CD14-positive monocyte (primary cell): Measurements from ENCODE around the gene C5orf22. TPM values are rescaled to one million over a fixed set of nuclear protein-coding genes. Genes with fewer than 3 reads are reported as not detected.
A peak's percentile ranks its signal among the peaks of the same experiment; 100 is the strongest.

Experiments
- DNase-seq, 3 donors: peaks; one replicate each; pipeline ENCODE4 v3.0.0-alpha.2; 2011 to 2022
- H2AFZ ChIP-seq: 2 replicates; pipeline ENCODE4 v1.6.0; 2012; ENCODE audit warnings: mild to moderate bottlenecking, low read depth, low read length, inconsistent platforms; ENCODE audit not compliant: insufficient read depth, poor library complexity, severe bottlenecking
- H3K27ac ChIP-seq, 2 donors: 1 replicate in 1 of 2; 2 replicates in 1 of 2; pipeline ENCODE4 v1.5.1; 2012 to 2013; ENCODE audit warnings: low read length in 2 of 2, control low read depth in 1 of 2, inconsistent platforms in 1 of 2, low read depth in 1 of 2, mild to moderate bottlenecking in 1 of 2
- H3K27me3 ChIP-seq, 2 donors: one replicate each; pipeline versions ENCODE4 v1.6.0 to v1.6.1; 2011 to 2013; ENCODE audit warnings: low read length in 2 of 2; ENCODE audit not compliant: control insufficient read depth in 2 of 2, insufficient read depth in 2 of 2
- H3K36me3 ChIP-seq, 2 donors: replicated peaks in 1 of 2; 1 replicate in 1 of 2; 2 replicates in 1 of 2; pipeline versions ENCODE4 v1.5.1 to v1.6.1; 2012 to 2013; ENCODE audit warnings: low read length in 2 of 2, control low read depth in 1 of 2, inconsistent platforms in 1 of 2, mild to moderate bottlenecking in 1 of 2; ENCODE audit not compliant: insufficient read depth in 2 of 2, control insufficient read depth in 1 of 2
- H3K4me1 ChIP-seq, 2 donors: 1 replicate in 1 of 2; 2 replicates in 1 of 2; pipeline versions ENCODE4 v1.5.1 to v1.6.1; 2012 to 2013; ENCODE audit warnings: low read length in 2 of 2, control low read depth in 1 of 2, inconsistent platforms in 1 of 2, mild to moderate bottlenecking in 1 of 2, moderate library complexity in 1 of 2; ENCODE audit not compliant: insufficient read depth in 2 of 2, control insufficient read depth in 1 of 2
- H3K4me2 ChIP-seq: replicated peaks from 2 replicates; pipeline ENCODE3; 2012; ENCODE audit warnings: low read length, moderate library complexity, mild to moderate bottlenecking; ENCODE audit not compliant: poor library complexity, severe bottlenecking; ENCODE audit errors: extremely low read depth
- H3K4me3 ChIP-seq, 3 experiments: fragments of 200-600 bp in 1 of 3; sonication (generic) in 1 of 3; replicated peaks in 1 of 3; 1 replicate in 2 of 3; 2 replicates in 1 of 3; pipeline ENCODE4 v1.5.1; 2011 to 2013; ENCODE audit warnings: low read length in 3 of 3, mild to moderate bottlenecking in 3 of 3, control low read depth in 2 of 3, low read depth in 2 of 3, inconsistent platforms in 1 of 3, moderate library complexity in 1 of 3
- H3K79me2 ChIP-seq: 2 replicates; pipeline ENCODE4 v1.6.0; 2012; ENCODE audit warnings: mild to moderate bottlenecking, control low read depth, inconsistent platforms, low read length, moderate library complexity; ENCODE audit not compliant: insufficient read depth
- H3K9ac ChIP-seq: 2 replicates; pipeline ENCODE4 v1.6.0; 2017; ENCODE audit warnings: low read length, mild to moderate bottlenecking; ENCODE audit not compliant: insufficient read depth, poor library complexity, severe bottlenecking
- H3K9me3 ChIP-seq, 2 donors: replicated peaks in 1 of 2; 1 replicate in 1 of 2; 2 replicates in 1 of 2; pipeline versions ENCODE4 v1.5.1 to v1.6.1; 2012 to 2013; ENCODE audit warnings: low read length in 2 of 2, control low read depth in 1 of 2; ENCODE audit not compliant: control insufficient read depth in 1 of 2, insufficient read depth in 1 of 2
- H4K20me1 ChIP-seq: 2 replicates; pipeline ENCODE4 v1.6.0; 2012; ENCODE audit warnings: mild to moderate bottlenecking, low read length, control low read depth, moderate library complexity; ENCODE audit not compliant: insufficient read depth
- H3K27ac Mint-ChIP-seq, 7 donors: one replicate each; pipeline ENCODE4 v1.8.0; 2020; ENCODE audit warnings: mild to moderate bottlenecking in 7 of 7, mixed read lengths in 7 of 7, moderate library complexity in 6 of 7, inconsistent platforms in 2 of 7
- H3K27me3 Mint-ChIP-seq, 3 donors: one replicate each; pipeline ENCODE4 v1.8.0; 2021 to 2022; ENCODE audit warnings: low read depth in 3 of 3, mild to moderate bottlenecking in 3 of 3, mixed read lengths in 3 of 3, moderate library complexity in 3 of 3, inconsistent platforms in 1 of 3
- H3K36me3 Mint-ChIP-seq, 2 donors: one replicate each; pipeline ENCODE4 v1.8.0; 2020; ENCODE audit warnings: mixed read lengths in 2 of 2, inconsistent platforms in 1 of 2, mild to moderate bottlenecking in 1 of 2
- H3K4me1 Mint-ChIP-seq: one replicate; pipeline ENCODE4 v1.8.0; 2020; ENCODE audit warnings: mild to moderate bottlenecking, mixed read lengths
- H3K4me3 Mint-ChIP-seq, 2 donors: one replicate each; pipeline ENCODE4 v1.8.0; 2020; ENCODE audit warnings: mild to moderate bottlenecking in 2 of 2, mixed read lengths in 2 of 2, moderate library complexity in 1 of 2
- H3K9me3 Mint-ChIP-seq, 7 donors: one replicate each; pipeline ENCODE4 v1.8.0; 2020 to 2022; ENCODE audit warnings: mixed read lengths in 7 of 7, mild to moderate bottlenecking in 6 of 7, moderate library complexity in 6 of 7, inconsistent platforms in 2 of 7
- WGBS: methylation state at CpG from one replicate; pipeline ENCODE4 v1.1.5; 2013; ENCODE audit warnings: missing lambda C conversion rate; ENCODE audit not compliant: insufficient coverage; 5-methylcytosine and 5-hydroxymethylcytosine counted together
- intact Hi-C, 2 donors: fragments of 100-400 bp; cut with micrococcal nuclease; formaldehyde crosslinking; loops; one replicate each; pipeline versions ENCODE4 v1.15.0 to v1.15.1; 2023
- polyA plus RNA-seq, 3 donors: library from polyadenylated mRNA; depleted of rRNA in 1 of 3; unstranded in 2 of 3; stranded (reverse) in 1 of 3; fragments of 300-500 nt in 2 of 3; fragments of >200 nt in 1 of 3; fragmentation: Illumina TruSeq in 2 of 3; gene quantifications; 1 replicate in 2 of 3; 2 replicates in 1 of 3; pipeline ENCODE4 v1.2.3, GENCODE V29; 2012 to 2021
- TF ChIP-seq, protein P1 (sequence below): fragments of 200-600 bp; IDR thresholded peaks from one replicate; pipeline ENCODE4 v1.8.0; 2022; ENCODE audit warnings: antibody characterized with exemption, mild to moderate bottlenecking

The C5orf22 gene
- polyA plus RNA-seq, 3 donors = 5.8 to 20.2 (median 19.9) TPM

DNA sequence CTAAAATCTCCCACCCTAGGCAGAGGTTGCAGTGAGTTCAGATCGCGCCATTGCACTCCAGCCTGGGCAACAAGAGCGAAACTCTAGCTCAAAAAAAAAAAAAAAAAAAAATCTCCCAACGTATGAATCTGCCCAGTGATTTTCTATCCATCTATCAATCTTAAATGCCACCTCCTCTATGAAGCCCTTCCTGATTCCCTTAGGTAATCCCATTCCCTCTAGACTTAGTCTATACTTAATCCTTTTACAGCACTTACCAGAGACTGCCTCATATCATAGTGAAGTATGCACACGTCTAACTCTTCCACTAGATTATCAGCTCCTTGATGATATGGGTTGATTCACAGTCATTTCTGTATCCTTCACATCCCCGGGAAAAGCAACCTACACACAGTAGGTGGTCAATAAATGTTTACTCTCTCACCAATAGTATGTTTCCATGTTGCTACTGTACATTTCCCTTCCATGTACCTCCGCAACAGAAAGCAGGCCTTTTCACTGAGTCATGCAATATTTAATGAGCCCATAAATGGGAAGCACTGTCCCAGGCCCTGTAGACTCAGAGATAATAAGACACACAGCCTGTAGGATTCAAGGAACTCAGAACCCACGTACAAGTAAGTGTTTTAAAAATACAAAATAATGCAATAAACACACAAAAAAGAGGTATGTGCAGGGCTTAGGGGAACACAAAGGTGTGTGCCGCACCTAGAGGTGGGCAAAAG, 1.4 kb upstream of the C5orf22 start:
- Histone ChIP-seq H4K20me1 (peaks cover 9% of the 10 kb centered on the region), H3K4me3 (peak overlapping the region in 1 of 3 experiments; percentile 99), H3K27me3 (no peaks in the 10 kb centered on the region), H3K4me1 (peaks cover 21 to 27% of the 10 kb centered on the region in 2 donors), H3K79me2 (peaks cover 51% of the 10 kb centered on the region), H3K9me3 (no peaks in the 10 kb centered on the region), H2AFZ (peak overlapping the region; percentile 99), H3K9ac (no peak overlapping the region), H3K4me2 (peak overlapping the region; percentile 81), H3K36me3 (peaks cover 43 to 55% of the 10 kb centered on the region in 2 donors), H3K27ac (peak overlapping the region in 1 of 2 donors; percentile 88)
- TF ChIP-seq, protein P1, sequence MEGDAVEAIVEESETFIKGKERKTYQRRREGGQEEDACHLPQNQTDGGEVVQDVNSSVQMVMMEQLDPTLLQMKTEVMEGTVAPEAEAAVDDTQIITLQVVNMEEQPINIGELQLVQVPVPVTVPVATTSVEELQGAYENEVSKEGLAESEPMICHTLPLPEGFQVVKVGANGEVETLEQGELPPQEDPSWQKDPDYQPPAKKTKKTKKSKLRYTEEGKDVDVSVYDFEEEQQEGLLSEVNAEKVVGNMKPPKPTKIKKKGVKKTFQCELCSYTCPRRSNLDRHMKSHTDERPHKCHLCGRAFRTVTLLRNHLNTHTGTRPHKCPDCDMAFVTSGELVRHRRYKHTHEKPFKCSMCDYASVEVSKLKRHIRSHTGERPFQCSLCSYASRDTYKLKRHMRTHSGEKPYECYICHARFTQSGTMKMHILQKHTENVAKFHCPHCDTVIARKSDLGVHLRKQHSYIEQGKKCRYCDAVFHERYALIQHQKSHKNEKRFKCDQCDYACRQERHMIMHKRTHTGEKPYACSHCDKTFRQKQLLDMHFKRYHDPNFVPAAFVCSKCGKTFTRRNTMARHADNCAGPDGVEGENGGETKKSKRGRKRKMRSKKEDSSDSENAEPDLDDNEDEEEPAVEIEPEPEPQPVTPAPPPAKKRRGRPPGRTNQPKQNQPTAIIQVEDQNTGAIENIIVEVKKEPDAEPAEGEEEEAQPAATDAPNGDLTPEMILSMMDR = no peak
- peaks cover 33% of the 10 kb centered on the region for H3K4me1 Mint-ChIP-seq
- intact Hi-C loops = no loop called here
- H3K27me3 Mint-ChIP-seq = peaks cover 0 to 2% (median 0%) of the 10 kb centered on the region in 3 donors
- H3K36me3 Mint-ChIP-seq = peaks cover 46 to 58% of the 10 kb centered on the region in 2 donors
- 67% methylated on average over 3 of the region's 9 CpGs for WGBS
- DNase-seq = no peak
- peak overlapping the region in 1 of 2 donors; percentile 99 for H3K4me3 Mint-ChIP-seq
- no peaks in the 10 kb centered on the region for H3K9me3 Mint-ChIP-seq
- no peak overlapping the region for H3K27ac Mint-ChIP-seq

DNA sequence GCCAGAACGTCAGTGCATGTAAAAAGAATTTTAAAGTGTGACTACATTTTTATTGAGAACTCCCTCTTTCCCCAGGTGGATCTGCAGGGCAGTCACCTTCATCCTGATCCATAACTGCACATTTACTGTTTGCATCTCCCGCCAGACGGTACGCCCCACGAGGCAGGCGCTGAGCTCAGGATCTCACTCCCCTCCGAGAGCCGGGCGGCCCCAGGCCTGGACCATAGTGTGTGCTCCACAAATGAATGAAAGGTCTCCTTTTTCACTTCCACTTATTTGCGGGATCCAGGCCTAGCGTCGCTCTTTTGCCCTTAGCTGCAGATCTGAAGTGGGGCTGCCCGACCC, 586 bp upstream of the C5orf22 start:
- Histone ChIP-seq H3K36me3 (peaks cover 43 to 55% of the 10 kb centered on the region in 2 donors), H3K27ac (peak overlapping the region; percentile 69 to 88), H3K4me2 (peak overlapping the region; percentile 81), H4K20me1 (peaks cover 9% of the 10 kb centered on the region), H3K4me1 (peaks cover 21 to 27% of the 10 kb centered on the region in 2 donors), H3K4me3 (peak overlapping the region; percentile 62 to 99 (median 92)), H3K79me2 (peaks cover 51% of the 10 kb centered on the region), H2AFZ (peak overlapping the region; percentile 99), H3K9ac (peak overlapping the region; percentile 76), H3K9me3 (no peaks in the 10 kb centered on the region), H3K27me3 (no peaks in the 10 kb centered on the region)
- intact Hi-C loops = no loop called here
- Mint-ChIP-seq H3K4me1 (peaks cover 33% of the 10 kb centered on the region), H3K9me3 (no peaks in the 10 kb centered on the region), H3K4me3 (peak overlapping the region; percentile 99), H3K27me3 (peaks cover 0 to 2% (median 0%) of the 10 kb centered on the region in 3 donors), H3K36me3 (peaks cover 44 to 58% of the 10 kb centered on the region in 2 donors), H3K27ac (peak overlapping the region; percentile 89 to 97 (median 94))
- 0% methylated on average over 12 of the region's 13 CpGs for WGBS
- DNase-seq = peak; percentile 6 to 29 (median 9)
- TF ChIP-seq, protein P1 = no peak
